HG03457 (cell line): ENCODE measurements around the gene FSTL4.

Experiments used
- ATAC-seq: cut with Tn5 transposase; IDR thresholded peaks from one replicate; pipeline ENCODE4 v1.9.1; 2021; ENCODE audit warnings: moderate number of reproducible peaks; ENCODE audit not compliant: unreplicated experiment

Gene FSTL4

GRCh38 chr5:133275631-133276030, 336.7 kb downstream of the FSTL4 start:
- ATAC-seq: no peak

DNA sequence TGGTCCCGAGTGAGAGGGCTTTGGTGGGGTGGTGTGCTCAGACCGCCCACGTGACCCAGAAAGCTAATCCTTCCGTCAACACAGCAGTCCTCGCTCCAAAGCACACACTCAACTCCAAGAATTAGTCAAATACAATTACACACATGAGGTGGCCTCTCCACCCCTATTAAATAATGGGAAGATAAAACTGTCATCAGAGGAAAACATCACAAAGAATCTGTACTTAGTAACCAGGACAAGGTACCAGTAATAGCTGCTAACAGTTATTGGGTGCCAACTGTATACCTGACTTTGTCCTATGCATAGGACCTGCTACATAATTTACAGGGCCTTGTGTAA, 337.8 kb downstream of the FSTL4 start:
- ATAC-seq: no peak

- ATAC-seq: no peak
Observed at GRCh38 chr5:133273661-133274596, 338.4 kb downstream of the FSTL4 start.

DNA sequence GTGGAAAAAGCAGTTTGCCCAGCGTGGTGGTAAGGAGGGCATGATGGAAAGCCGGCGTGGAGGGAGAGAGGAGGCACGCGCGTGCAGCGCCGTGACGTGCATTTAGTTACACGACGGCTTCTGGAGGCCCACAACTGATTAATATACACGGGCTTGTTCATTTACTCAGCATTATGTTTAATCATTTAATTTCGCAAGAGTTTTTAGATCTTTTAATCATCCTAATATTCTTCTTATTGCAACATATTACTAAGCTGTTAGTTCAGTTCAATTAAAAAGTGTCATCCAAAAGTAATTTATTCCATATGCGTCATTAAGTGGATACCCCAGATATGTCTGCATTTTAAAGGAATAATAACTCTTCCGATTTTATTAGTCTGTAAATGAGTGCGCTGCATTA, 340.0 kb downstream of the FSTL4 start:
- no peak for ATAC-seq

GRCh38 chr5:133271606-133272005, 340.7 kb downstream of the FSTL4 start:
- ATAC-seq: no peak

DNA sequence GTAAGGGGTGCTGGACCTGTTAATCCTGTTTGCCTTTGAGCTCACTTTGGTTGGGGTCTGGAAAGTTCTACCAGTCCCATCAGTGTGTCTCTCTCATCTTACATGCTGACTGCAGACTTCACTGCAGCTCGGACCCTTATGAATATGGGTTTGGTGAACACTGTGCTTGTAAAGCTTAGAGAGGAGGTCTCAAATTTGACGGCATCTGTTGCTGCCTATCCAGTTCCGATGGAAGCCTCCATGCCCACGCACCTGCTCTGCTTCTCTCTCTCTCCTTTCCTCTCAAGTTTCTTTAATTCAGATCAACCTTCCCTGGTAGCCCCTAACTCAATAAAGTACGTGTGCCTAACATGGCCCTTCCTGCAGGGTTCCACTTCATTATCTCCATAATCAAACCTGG, 342.6 kb downstream of the FSTL4 start:
- ATAC-seq: no peak

- no peak for ATAC-seq
Observed at GRCh38 chr5:133267601-133268000, 344.7 kb downstream of the FSTL4 start.

- no peak for ATAC-seq
Observed at GRCh38 chr5:133266966-133267365, 345.4 kb downstream of the FSTL4 start.

DNA sequence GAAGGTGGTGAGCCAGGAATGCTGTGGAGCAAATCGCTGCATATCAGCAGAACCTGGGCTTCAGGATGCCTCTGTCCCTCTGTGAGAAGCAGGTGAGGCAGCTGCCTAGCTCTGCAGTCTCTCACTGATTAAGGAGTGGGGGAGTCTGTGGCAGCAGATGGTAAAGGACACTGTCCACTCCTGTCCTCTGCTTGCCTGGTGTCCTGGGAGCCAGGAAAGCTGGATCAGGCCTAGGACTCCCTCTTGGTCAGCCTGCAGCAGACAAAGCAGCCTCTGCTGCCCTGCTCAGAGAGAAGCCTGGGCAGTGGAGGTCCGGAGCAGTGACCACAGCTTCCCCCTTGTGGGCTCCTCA, 345.8 kb downstream of the FSTL4 start:
- no peak for ATAC-seq

- ATAC-seq: no peak
Observed at GRCh38 chr5:133265720-133266526, 346.4 kb downstream of the FSTL4 start.

GRCh38 chr5:133265257-133265656, 347.1 kb downstream of the FSTL4 start:
- ATAC-seq: no peak

- ATAC-seq: no peak
Observed at GRCh38 chr5:133262690-133263089, 349.7 kb downstream of the FSTL4 start.

DNA sequence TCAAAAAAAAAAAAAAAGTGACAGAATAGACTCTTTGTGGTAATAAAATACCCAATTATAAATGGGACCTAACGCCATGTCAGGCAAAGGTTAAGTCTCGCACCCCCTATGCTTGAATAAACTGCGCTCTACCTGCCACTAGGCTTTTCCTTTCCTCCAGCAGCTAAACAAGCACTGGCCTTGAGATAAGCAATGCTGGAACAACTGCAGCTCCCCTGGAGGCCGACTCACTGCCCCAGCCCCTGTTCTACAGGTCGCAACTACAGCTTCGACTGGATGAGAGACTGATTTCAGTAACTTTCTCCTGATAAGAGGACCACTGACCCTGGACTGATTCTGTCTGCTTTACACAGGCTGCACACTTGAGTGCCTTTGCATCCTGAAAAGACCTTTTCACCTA, 350.3 kb downstream of the FSTL4 start:
- no peak for ATAC-seq

DNA sequence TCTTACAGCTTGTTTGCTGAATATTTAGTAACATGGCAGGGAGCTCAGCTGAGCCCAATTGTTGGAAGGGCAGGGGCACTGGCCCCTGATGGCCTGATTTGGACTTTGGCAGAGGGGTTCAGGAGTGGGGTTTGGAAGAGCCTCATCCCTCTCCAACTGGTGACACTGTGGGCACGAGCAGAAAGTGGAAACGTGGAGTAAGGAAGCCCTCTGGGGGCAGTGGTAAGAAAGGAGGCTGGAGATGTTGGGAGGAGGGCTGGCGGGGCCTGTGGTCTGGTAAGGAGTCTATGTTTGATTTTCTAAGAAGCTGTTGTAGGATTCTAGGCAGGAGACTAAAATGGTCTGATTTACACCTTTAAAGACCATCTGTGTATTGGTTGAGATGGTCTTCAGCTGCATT, 351.6 kb downstream of the FSTL4 start:
- ATAC-seq: no peak

DNA sequence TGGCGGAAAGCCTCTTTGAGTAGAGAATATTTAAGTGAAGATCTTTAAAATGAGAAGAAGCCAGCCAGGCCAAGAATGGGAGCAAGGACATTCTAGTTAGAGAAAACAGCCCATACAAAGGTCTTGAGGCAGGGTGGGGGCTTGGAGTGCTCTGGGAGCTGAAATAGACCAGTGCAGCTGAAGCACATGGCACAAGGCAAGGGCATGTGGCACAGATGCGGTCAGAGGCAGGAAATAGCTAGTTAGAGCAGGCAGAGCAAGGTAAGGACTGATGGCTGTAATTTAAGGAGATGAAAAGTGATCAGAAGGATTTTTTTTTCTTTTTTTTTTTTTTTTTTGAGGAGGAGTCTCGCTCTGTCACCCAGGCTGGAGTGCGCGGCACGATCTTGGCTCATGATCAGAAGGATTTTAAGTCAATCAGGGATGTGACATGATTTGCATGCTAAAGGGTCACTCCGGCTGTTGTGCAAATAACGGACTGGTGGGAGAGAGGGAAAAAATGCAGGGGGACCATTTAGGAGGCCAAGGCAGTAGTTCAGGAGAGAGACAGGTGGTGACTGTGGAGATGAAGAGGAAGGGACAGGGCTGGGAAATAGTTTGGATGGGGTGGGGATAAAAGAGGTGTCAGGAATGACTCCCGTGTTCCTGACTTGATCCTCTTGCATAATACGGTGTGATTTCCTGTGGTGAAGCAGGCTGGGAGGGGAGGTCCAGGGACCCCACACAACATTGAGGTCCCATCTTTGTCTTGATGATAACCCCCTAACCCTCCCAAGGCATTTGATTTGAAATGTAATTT, 352.9 kb downstream of the FSTL4 start:
- no peak for ATAC-seq

- no peak for ATAC-seq
Observed at GRCh38 chr5:133257977-133258376, 354.4 kb downstream of the FSTL4 start.

- no peak for ATAC-seq
Observed at GRCh38 chr5:133256276-133256675, 356.1 kb downstream of the FSTL4 start.

GRCh38 chr5:133254803-133255202, 357.5 kb downstream of the FSTL4 start:
- ATAC-seq: no peak

DNA sequence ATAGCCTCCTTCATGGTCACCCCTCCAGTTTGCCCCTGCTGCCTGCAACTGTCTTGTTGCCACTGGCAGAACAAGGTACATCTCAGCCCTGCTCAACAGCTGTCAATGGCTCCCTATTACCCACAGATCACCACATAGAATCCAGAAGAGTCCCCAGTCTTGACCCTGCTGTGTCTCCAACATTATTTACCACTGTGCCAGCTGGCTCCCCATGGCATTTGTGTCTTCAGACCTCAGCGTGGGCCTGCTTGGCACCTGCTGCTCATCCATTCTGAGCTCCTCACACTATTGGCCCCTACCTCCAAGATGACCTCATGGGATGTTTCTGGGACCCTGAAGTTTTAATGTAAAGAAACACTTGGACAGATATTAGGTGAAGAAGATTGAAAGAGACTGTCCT, 358.7 kb downstream of the FSTL4 start:
- no peak for ATAC-seq

GRCh38 chr5:133253070-133253469, 359.3 kb downstream of the FSTL4 start:
- no peak for ATAC-seq

GRCh38 chr5:133252133-133252480, 360.2 kb downstream of the FSTL4 start:
- ATAC-seq: no peak
